HT-29 (cell line): ENCODE measurements around the gene OVCA2. TPM values are rescaled to one million over a fixed set of nuclear protein-coding genes. Genes with fewer than 3 reads are reported as not detected.
"Not testable (repeated sequence)": the region's sequence is repeated elsewhere in the genome, so short reads cannot be mapped to it uniquely, and the experiment has no call there.

Experiments used
- DNase-seq: peaks from one replicate; pipeline ENCODE4 v3.0.0-alpha.2; 2015; ENCODE audit warnings: low spot score
- total RNA-seq: library from RNA; depleted of rRNA; stranded (reverse); fragments of >200 nt; shearing (Covaris generic); gene quantifications from 2 replicates; pipeline ENCODE4 v1.2.3, GENCODE V29; 2014; rRNA removed

The OVCA2 gene
- total RNA-seq, result 54.1 and 56.8 TPM in 2 replicates

GRCh38 chr17:2041561-2042389 lies at the start of gene OVCA2:
OVCA2 (plus strand) TSS chr17:2042022; CDS start chr17:2042048, 26 bp downstream.
- peak; percentile 92 for DNase-seq

DNA sequence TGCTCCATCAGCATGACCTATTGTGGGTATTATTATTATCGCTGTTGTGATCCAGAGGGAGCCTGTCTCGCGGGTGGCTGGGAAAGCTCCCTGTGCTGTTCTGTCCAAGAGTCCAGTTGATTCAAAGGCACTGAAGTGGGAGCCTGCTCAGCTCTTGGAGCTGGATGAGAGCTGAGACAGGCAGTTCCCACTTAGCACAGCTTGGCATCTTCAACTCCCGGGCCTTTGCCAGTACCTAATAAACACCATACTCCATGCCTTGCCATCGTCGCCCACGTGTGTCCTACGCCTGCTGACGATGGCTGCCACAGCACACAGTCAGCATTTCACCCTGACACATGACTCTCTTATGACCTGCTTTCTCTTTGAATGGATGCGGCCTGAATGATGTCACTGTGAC lies 49.3 kb upstream of the OVCA2 start:
- DNase-seq, result no peak

GRCh38 chr17:1994707-1995106 lies 47.1 kb upstream of the OVCA2 start:
- DNase-seq, result no peak

- DNase-seq, result no peak
These were observed 46.4 kb upstream of the OVCA2 start for GRCh38 chr17:1995321-1995892.

DNA sequence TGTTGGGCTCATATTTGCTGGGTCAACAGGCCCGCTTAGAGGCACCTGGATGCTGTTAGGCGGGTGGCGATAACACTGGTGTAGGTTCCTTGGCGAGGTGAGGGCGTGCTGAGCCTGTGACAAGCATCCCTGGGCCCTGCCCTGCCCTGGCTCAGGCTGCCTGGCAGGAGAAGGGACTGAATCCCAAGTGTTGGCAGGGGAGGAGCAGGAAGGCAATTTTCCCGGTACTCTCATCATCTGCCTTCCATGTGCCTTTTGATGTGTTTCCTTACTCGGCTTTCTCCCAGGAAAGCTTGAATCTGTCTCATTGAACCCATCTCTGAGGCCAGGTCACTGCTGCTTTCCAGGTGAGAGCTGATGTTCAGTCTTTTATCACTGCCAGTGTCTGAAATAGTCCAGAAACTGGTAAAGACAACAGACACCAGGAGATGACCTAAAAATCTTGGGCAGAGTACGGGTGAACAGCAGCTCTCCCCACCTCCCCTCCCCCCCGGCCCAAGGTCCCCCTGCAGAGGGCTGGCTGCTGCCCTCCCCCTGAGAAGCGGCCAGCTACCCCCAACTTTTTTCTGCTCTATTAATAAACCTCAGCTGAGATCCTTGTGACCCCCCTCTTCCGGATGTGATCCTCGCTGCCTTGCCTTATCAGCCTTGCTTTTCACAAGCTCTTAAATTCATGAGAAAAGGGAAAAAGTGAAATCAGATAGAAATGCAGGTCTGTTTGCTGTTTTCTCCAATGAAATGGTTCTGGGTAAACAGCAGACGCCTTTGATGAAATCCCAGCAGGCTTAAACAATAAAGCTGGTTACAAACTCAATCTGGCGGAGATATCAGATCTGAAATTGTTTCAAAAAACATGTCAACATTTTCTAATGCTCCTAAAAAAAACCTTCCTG lies 45.7 kb upstream of the OVCA2 start:
- DNase-seq, result no peak

DNA sequence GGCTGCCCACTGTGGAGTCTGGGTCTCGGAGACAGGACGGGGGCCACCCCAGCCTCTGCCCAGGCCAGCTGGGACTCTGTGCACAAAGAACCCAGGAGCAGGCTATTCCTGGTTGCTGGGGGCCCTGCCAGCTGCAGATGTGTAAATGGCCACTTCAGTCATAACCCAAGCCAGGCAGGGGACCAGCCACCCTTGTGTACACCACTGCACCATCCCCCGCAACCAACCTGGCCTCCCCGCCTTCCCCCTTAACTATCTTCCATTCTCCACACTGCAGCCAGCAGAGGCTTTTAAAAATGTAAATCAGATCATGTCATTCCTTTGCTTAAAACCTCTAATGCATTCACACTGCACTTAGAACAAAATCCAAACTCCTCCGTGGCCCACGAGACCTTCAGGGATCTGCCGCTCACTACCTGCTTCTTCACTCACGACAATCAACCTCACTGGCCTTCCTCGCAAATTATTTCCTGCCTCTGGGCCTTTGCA lies 45.0 kb upstream of the OVCA2 start:
- no peak for DNase-seq

GRCh38 chr17:1997289-1997926 lies 44.4 kb upstream of the OVCA2 start:
- DNase-seq, result peak; percentile 24

DNA sequence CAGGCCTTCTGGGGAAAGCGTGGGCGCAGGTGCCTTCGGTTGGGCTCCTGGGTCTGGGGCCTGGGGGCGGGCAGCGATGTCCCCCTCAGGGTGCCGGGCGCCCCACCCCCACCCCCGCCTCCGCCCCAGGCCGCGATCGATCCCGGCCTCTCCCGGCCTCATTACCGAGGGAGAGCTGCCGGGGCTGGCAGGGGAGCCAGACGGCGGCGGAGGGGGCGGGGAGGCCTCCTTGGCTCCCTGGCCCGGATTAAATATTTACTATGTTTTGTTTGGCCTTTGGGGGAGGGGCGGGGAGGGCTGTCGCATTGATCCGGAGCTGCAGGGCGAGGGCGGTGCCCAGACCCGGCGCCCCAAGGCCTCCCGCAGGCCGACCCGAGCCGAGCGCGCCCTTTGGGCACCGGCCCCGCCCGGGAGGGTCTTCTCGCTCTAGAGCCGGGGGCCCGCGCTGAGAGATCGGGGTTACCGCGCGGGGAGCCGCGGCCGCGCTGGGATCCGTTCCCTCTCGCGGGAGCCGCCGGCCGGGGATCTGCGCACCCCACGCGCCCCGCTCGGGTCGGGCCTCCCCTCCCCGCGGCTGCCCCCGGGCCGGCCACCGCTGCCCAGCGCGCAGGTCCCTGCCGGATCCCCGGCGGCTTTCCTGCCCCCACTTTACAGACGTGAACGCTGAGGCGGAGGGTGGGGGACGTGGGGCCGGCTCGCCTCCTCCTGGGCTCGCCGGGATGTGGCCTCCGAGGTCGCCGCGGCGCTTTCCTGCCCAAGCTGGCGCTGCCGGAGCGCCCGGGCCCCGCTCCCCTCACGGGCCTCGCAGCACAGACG lies 43.7 kb upstream of the OVCA2 start:
- peak; percentile 28 for DNase-seq

DNA sequence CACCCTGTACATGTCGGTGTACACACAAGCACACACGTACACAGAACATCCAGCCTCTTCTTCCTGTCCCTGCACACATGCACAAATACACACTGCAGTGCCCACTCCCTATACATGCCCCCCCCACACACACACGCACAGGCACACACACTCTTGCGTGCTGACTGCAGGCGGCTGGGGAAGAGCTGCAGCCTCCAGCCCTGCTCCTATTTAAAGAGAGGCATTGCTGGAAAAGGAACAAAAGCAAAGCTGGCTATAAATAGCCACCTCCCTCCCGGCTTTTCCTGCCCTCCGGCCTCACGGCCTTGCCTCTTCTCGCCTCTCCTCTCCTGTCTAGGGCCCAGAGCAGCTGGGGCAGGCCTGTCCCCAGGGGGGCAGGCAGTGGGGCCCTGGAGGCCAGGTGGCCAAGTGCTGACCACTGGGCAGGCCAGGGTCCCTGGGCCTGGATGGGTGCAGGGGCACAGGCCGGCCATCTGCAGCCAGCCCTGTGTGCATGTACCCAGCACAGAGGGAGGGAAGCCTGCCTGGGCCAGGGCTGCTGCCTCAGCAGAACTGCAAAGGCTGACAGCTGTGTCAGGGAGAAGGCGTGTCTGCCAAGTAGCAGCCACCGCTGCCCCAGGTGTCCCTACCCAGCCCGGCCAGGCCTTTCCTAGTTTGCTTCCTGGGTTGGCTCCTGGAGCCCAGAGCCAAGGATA lies 42.1 kb upstream of the OVCA2 start:
- peak; percentile 30 for DNase-seq

GRCh38 chr17:2002767-2003329 lies 39.0 kb upstream of the OVCA2 start:
- DNase-seq, result no peak

GRCh38 chr17:2003525-2003924 lies 38.3 kb upstream of the OVCA2 start:
- DNase-seq, result no peak

DNA sequence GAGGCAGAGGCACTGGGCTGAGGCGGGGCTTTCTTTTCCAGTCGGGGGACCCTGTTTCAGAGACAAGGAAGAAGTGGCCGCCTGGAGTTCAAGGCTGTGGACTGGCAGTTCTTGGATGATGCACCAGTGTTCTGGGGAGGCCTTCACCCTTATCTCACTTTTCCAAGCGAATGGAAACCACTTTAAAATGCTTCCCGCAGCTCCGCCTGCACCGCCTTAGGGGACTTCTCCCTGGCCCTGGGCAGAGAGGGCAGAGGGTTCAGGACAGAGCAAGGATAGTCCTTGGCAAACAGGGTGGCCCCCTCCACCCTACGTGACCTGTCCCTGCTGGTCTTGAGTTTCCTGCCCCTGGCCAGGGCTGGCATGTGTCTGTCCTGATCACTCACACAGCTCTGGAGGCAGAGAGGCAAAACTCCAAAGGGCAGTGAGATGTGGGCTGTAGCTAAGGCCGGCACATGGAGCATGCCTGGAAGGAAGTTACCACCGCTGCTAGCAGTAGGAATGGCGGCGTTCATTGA lies 37.3 kb upstream of the OVCA2 start:
- no peak for DNase-seq

DNA sequence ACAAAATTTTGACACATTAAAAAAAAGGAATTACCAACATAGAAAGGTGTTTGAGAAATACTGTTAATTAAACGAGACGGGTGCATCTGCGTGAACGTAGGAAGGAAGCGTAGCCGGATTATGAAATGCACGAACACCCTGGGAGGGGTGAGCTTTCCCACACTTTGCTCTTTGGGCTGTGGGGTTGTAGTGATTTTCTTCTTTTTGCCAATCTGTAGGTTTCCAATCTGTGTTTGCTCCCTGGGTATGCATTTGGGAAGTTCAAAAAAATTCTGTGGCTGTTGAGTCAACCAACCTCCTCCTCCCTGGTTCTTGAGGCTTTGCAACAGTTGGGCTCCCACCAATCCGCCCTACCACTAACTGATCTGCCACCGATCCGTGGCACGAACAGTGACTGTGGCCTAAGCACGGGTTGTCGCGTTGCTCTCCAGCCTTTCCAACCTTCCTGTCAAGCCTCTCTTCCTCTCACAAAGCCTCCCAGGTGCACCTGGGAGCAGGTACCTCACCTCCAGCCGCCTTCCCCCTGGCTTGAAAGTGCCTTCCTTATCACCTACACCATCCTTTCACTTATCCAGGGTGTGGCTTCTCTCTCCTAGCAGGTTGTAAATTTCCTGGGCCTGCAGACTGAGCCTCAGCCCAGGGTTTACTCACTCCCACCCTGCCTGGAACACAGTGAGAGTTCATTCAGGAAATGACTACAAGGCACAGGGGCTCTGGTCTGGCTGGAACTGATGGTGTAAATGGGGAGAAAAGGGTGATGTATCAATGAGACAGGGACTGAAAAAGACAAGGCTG lies 33.3 kb upstream of the OVCA2 start:
- DNase-seq, result no peak

DNA sequence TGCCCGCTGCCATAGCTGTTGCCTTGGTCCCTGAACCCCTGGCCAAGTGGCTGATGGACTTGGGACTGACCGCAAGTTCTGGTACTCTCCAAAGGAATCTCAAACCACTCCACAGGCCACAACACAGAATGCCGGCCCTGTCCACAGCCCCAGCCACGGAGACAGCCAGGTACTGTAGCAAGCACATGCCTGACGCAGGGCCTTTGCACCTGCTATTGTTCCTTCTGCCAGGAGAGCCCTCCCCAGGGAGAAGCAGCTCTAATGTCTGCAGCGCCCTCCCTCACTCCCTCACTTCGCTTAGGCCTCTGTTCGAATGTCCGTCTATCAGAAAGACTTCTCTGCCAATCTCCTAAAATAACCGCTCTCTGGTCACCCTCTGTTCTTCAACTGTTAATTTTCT lies 32.1 kb upstream of the OVCA2 start:
- no peak for DNase-seq

- peak; percentile 7 for DNase-seq
These were observed 30.1 kb upstream of the OVCA2 start for GRCh38 chr17:2011411-2012371.

DNA sequence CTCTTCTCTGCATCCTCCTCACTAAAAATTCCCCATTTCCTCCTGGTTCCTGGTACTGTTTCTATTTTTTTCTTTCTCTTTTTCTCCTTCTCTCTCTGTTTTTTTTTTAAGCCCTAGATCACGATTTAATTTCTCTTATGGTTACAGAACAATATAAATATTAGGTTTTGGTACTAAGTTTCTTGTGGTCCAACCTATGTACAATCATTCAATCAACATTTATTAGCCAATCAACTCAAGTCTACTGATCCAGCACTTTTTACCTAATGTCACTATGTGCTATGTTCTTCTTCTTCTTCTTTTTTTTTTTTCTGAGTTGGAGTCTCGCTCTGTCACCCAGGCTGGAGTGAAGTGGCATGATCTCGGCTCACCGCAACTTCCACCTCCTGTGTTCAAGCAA lies 29.3 kb upstream of the OVCA2 start:
- DNase-seq, result no peak

GRCh38 chr17:2013220-2013993 lies 28.4 kb upstream of the OVCA2 start:
- not testable (repeated sequence) for DNase-seq
